GM20000 (cell line): ENCODE data around the gene VASP.
A peak's percentile ranks its signal among the peaks of the same experiment; 100 is the strongest.

Experiments
- DNase-seq: peaks from one replicate; pipeline ENCODE4 v3.0.0; 2012; ENCODE audit warnings: low spot score
- CTCF ChIP-seq: IDR thresholded peaks from 2 replicates; pipeline ENCODE4 v1.5.1; 2012; ENCODE audit warnings: mild to moderate bottlenecking, control low read depth; ENCODE audit errors: extremely low read depth, missing control alignments

Gene VASP

DNA sequence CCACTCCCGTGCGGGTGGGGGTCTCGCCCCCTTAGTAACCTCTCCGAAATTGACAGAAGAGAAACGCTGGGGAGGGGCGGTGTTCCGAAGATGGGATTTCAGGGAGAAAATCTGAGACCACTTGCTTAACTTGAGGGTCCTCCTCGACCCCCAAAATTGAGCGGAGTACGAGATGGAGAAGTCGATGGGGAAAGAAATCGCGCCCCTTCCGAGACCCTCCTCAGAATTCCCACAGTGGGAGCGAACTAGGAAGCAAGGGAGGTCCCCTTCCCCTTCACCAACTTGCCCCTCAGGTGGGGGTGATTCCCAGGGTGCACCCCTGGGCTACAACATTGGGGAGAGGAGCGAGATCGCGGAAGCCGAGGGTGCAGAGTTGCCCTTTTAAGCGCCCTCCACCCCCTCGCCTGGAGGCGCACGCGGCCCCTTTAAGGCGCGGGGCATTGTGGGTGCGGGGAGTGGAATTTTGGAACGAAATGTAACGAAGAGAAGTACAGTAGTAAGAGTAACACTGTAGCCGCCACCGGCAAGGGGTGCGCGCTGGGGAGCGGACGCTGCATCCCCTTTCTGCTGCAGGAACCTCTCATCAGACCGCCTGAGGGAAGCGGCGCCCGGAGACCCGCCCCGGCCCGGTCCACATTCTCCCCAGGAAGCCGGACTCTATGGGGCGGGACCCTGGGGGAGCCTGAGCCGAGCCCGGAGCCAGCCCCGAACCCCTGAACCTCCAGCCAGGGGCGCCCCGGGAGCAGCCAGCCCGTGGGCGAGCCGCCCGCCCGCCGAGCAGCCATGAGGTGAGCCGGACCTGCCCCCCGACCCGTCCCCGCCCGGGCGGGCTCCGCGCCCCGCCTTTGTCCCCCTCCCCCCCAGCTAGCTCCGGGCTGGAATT lies at the start of gene VASP:
VASP (plus strand) TSS at position 491 of the 883 bp plus-strand sequence; CDS start at position 784, 293 bp downstream.
- peak; percentile 89 for DNase-seq
- no peak for TF ChIP-seq CTCF

DNA sequence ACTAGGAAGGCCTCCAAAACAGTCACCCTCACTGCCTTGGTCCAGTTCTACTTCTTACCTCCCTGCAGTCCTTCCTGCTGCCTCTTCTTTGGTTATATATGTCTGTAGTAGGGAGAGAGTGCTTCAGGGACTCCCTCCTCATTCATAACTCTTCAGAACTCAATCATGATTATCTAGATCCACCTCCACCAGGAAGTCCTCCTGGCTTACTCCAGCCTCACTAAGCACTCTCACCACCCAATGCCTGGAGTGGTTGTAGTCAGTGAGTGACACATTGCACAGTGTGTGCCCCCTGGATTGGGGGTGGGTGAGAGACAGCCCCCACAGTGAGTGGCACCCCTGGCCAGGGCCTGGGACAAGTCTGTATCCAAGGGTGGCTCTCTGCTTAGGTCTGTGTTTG lies 49.5 kb upstream of the VASP start:
- no peak for DNase-seq
- no peak for TF ChIP-seq CTCF

DNA sequence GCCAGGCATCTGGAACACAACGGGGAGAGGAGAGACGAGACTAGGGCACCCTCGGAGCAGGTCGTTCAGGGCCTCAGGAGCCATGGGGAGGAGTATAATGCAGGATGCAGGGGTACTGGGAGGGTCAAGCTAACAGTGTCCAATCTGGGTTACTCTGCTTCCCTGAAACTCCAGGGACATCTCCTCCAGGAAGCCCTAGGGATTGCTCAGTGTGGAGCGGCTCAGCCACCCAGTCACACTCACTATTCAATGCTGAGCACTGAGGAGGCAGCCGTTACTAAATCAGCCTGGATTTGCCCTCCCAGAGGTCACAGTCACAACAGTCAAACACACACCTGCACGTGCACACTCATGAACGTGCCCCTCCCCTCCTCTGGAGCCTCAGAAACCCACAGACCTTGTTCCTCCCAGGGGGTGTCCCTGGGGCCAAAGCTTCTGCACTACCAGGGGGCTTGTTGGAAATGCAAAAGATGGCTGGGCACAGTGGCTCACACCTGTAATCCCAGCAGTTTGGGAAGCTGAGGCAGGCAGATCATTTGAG lies 46.4 kb upstream of the VASP start:
- no peak for DNase-seq
- no peak for TF ChIP-seq CTCF

- no peak for TF ChIP-seq CTCF
- no peak for DNase-seq
These were observed 45.1 kb upstream of the VASP start for GRCh38 chr19:45462174-45462573.

DNA sequence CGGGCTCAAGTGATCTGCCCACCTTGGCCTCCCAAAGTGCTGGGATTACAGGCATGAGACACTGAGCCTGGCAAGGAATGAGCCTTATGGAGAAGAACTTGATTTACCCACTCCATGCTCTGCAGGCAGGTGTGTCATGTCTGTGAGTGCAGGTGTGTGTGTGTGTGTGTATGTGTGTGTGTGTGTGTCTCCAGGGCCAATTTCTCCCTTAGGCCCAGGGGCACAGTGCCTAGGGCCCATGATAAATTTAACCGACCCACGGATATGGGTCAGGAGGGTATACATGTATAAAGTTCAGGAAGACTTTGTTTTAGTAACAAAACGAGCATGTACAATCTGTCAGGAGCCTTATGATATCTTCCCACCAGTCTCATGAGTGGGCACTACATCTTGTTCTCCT lies 44.0 kb upstream of the VASP start:
- no peak for TF ChIP-seq CTCF
- DNase-seq: no peak

DNA sequence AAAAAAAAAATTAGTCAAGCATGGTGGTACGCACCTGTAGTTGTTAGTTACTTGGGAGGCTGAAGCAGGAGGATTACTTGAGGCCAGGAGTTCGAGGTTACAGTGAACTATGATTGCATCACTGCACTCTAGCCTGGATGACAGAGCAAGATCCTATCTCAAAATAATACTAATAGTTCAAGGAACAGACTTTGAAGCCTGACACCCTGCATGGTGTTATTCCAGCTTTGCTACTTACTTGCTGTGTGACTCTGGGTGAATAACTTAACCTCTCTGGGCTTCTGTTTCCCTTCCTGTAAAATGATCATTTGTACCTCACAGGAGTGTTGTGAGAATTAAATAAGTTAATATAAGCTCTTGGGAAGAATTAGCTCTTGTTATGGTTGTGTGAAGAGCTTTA lies 43.0 kb upstream of the VASP start:
- DNase-seq: no peak
- TF ChIP-seq CTCF: no peak

DNA sequence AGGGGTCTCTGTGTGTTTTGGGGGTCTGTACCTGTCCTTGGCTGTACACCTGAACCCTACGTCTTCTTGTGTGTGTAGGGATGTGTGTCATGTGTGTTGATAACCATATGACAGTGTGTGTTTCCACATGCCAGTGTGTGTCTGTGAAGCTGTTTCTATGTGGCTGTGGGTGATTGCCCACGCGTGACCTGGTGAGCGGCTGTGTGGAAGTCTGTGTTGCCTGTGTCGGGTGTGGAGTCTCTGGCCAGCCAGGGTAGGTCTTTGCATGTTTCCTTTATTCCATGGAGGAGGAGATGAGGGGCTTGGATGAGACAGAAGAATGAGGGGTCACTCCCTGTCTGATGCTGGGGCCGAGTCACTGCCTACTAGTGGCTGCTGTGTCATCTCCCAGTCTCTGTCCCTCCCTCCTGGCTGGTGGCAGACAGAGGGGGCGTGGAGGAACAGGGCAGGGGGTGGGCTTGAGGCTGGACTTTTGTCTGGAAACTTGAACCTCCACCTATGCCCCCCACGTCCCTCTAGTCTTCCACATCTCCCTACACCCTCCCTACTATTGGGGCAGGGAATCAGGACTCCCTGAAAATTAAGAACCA lies 42.3 kb upstream of the VASP start:
- no peak for DNase-seq
- TF ChIP-seq CTCF: no peak
